Activated CD8-positive, alpha-beta T cell treated with anti-CD3 and anti-CD28 coated beads for 36 hours (primary cell): ENCODE data around the gene IGDCC3. TPM values are rescaled to one million over a fixed set of nuclear protein-coding genes. Genes with fewer than 3 reads are reported as not detected.

ENCODE experiments used
- ATAC-seq: fragments of 200-7000 bp; cut with Tn5 transposase; one replicate; pipeline ENCODE4 v1.10.0; 2021; ENCODE audit warnings: mild to moderate bottlenecking, moderate library complexity
- CTCF ChIA-PET: fragments of 350-600 bp; sonication (Branson Sonifier 250); formaldehyde crosslinking; loops from one replicate; lab custom pipeline; 2021; ENCODE audit warnings: antibody characterized with exemption; lab: Charles Lee
- POLR2A ChIA-PET: fragments of 350-600 bp; sonication (Branson Sonifier 250); formaldehyde crosslinking; loops from one replicate; lab custom pipeline; 2021; ENCODE audit warnings: antibody characterized with exemption; lab: Charles Lee
- DNase-seq: peaks from one replicate; pipeline ENCODE4 v3.0.0-alpha.2; 2020
- H3K27ac Mint-ChIP-seq: one replicate; pipeline ENCODE4 v1.8.0; 2021; ENCODE audit warnings: mild to moderate bottlenecking, mixed read lengths
- H3K27me3 Mint-ChIP-seq: one replicate; pipeline ENCODE4 v1.8.0; 2021; ENCODE audit warnings: mixed read lengths
- H3K36me3 Mint-ChIP-seq: one replicate; pipeline ENCODE4 v1.8.0; 2021; ENCODE audit warnings: low read depth, mixed read lengths
- H3K4me1 Mint-ChIP-seq: one replicate; pipeline ENCODE4 v1.8.0; 2021; ENCODE audit warnings: low read depth, mixed read lengths
- H3K4me3 Mint-ChIP-seq: one replicate; pipeline ENCODE4 v1.8.0; 2021; ENCODE audit warnings: mild to moderate bottlenecking, moderate library complexity, mixed read lengths
- H3K9me3 Mint-ChIP-seq: one replicate; pipeline ENCODE4 v1.8.0; 2021; ENCODE audit warnings: mixed read lengths
- CTCF ChIP-seq: fragments of 200-600 bp; IDR thresholded peaks from one replicate; pipeline ENCODE4 v1.8.0; 2022; ENCODE audit warnings: antibody characterized with exemption, mild to moderate bottlenecking
- intact Hi-C: fragments of 100-400 bp; cut with micrococcal nuclease; formaldehyde crosslinking; loops from one replicate; pipeline ENCODE4 v1.10.0; 2022
- total RNA-seq, 2 experiments: library from RNA; stranded (reverse); gene quantifications; one replicate each; pipeline ENCODE4 v1.2.3, GENCODE V29; 2021

The IGDCC3 gene
- total RNA-seq, 2 experiments from 2014 or later: not detected

- H3K4me3 Mint-ChIP-seq: no peak overlapping the region
- DNase-seq (no peak), ATAC-seq (no peak)
- no peaks in the 10 kb centered on the region for H3K9me3 Mint-ChIP-seq
- no peaks in the 10 kb centered on the region for H3K4me1 Mint-ChIP-seq
- POLR2A ChIA-PET: no interaction called here
- no peak for TF ChIP-seq CTCF
- no peak overlapping the region for H3K27ac Mint-ChIP-seq
- no peaks in the 10 kb centered on the region for H3K36me3 Mint-ChIP-seq
- intact Hi-C loops: no loop called here
- CTCF ChIA-PET: no interaction called here
- peaks cover 6% of the 10 kb centered on the region for H3K27me3 Mint-ChIP-seq
These were observed 37.9 kb downstream of the IGDCC3 start for GRCh38 chr15:65339920-65340319.

- ChIA-PET POLR2A (no interaction called here), CTCF (interaction anchor here (0.7 to 1.7 kb wide), 2 partner anchors 12 to 19 kb away, joined by 3 read pairs; no protein-coding TSS in a partner anchor)
- Mint-ChIP-seq H3K4me3 (no peak overlapping the region), H3K9me3 (no peaks in the 10 kb centered on the region), H3K36me3 (no peaks in the 10 kb centered on the region), H3K27ac (no peak overlapping the region), H3K27me3 (peaks cover 6% of the 10 kb centered on the region), H3K4me1 (no peaks in the 10 kb centered on the region)
- ATAC-seq: no peak
- DNase-seq: no peak
- intact Hi-C loops: no loop called here
- TF ChIP-seq CTCF: no peak
These were observed 38.4 kb downstream of the IGDCC3 start for GRCh38 chr15:65339416-65339815.

- ChIA-PET POLR2A (no interaction called here), CTCF (interaction anchor here (0.7 to 1.7 kb wide), 2 partner anchors 12 to 18 kb away, joined by 3 read pairs; no protein-coding TSS in a partner anchor)
- Mint-ChIP-seq H3K9me3 (no peaks in the 10 kb centered on the region), H3K27ac (no peak overlapping the region), H3K36me3 (no peaks in the 10 kb centered on the region), H3K27me3 (peaks cover 6% of the 10 kb centered on the region), H3K4me1 (no peaks in the 10 kb centered on the region), H3K4me3 (no peak overlapping the region)
- intact Hi-C loops: no loop called here
- DNase-seq: no peak
- no peak for TF ChIP-seq CTCF
- ATAC-seq: no peak
These were observed 39.0 kb downstream of the IGDCC3 start for GRCh38 chr15:65338823-65339222.

GRCh38 chr15:65338366-65338765 lies 39.4 kb downstream of the IGDCC3 start:
- H3K27me3 Mint-ChIP-seq: peaks cover 6% of the 10 kb centered on the region
- intact Hi-C loops: no loop called here
- no peak for ATAC-seq
- H3K4me1 Mint-ChIP-seq: no peaks in the 10 kb centered on the region
- H3K4me3 Mint-ChIP-seq: no peak overlapping the region
- no peak for TF ChIP-seq CTCF
- no peak for DNase-seq
- H3K36me3 Mint-ChIP-seq: no peaks in the 10 kb centered on the region
- ChIA-PET POLR2A (no interaction called here), CTCF (interaction anchor here (1.7 to 2.0 kb wide), 2 partner anchors 11 to 47 kb away, joined by 3 to 6 read pairs; no protein-coding TSS in a partner anchor)
- no peak overlapping the region for H3K27ac Mint-ChIP-seq
- no peaks in the 10 kb centered on the region for H3K9me3 Mint-ChIP-seq

- Mint-ChIP-seq H3K36me3 (no peaks in the 10 kb centered on the region), H3K4me1 (no peaks in the 10 kb centered on the region), H3K27me3 (peaks cover 6% of the 10 kb centered on the region), H3K27ac (no peak overlapping the region), H3K9me3 (no peaks in the 10 kb centered on the region), H3K4me3 (no peak overlapping the region)
- ATAC-seq (no peak), DNase-seq (no peak)
- no peak for TF ChIP-seq CTCF
- ChIA-PET CTCF (interaction anchor here (2.0 kb wide), 1 partner anchor 47 kb away, joined by 6 read pairs; no protein-coding TSS in a partner anchor), POLR2A (no interaction called here)
- intact Hi-C loops: no loop called here
These were observed 40.2 kb downstream of the IGDCC3 start for GRCh38 chr15:65337436-65338070.
